Measurements from ENCODE around the gene GOSR2.
"Not testable (repeated sequence)": the region's sequence is repeated elsewhere in the genome, so short reads cannot be mapped to it uniquely, and the experiment has no call there.

Gene GOSR2

DNA sequence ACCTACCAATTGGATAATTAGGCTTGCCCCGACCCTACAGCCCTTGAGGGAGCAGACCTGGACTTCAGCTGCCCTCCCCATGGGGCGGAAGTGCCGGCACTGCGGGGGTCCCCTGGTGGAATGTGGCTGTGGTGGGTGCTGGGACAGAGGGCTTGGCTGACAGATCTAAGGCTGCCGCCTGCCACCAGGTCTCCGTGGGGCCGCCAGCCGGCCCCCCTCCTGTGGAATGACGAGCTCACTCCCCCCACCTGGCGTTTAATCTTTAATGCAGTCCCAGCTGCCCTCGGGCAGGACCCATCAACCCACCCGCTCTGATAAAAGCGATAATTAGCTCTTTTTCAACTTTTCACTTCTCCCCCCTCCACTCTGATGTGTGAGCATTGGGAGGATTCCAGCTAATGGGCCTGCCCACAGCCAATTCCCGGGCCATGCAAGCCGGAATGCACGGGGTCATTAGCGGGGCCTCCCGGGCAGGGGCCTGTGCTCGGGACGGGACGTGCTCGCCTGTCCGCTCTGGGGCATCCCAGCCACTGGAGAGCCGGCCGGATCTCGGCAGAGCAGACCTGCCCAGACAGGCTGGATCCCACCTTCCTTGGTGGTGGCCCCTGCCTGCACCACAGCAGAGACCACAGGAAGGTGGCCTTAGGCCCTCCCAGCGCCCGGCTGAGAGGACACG is 28.3 kb upstream of the GOSR2 start:
- no peak for DNase-seq

DNA sequence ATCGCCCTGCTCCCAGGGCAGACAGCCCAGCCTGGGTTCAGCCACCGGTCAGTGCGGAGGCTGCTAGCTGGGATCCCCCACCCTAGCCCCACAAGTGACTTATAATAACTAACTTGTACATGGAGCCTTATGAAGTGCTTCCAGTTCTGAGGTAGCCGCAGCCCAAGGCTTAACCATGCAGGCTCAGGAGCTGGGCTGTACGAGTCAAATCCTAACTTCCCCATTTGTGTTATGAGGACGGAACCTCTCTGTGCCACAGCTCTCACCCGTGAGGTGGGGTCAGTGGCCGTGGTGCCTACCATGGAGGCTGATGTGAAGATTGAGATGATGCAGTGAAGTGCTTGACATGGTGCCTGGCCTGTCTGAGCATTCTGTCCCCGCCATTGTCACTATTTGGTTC is 27.8 kb upstream of the GOSR2 start:
- DNase-seq, result no peak

GRCh38 chr17:46896991-46897390 is 26.0 kb upstream of the GOSR2 start:
- no peak for DNase-seq

GRCh38 chr17:46898364-46898763 is 24.6 kb upstream of the GOSR2 start:
- DNase-seq, result no peak

DNA sequence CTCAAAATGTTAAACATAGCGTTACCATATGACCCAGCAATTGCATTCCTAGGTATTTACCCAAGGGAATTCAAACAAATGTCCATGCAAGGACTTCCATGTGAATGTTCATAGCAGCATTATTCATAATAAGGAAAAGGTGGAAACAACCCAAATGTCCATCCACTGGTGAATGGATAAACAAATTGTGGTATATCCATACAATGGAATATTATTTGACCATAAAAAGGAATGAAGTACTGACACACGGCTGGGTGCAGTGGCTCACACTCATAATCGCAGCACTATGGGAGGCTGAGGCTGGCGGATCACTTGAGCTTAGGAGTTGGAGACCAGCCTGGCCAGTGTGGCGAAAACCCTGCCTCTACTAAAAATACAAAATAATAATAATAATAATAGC is 24.1 kb upstream of the GOSR2 start:
- no peak for DNase-seq

- DNase-seq, result no peak
Measured at GRCh38 chr17:46901291-46901690, 21.7 kb upstream of the GOSR2 start.

DNA sequence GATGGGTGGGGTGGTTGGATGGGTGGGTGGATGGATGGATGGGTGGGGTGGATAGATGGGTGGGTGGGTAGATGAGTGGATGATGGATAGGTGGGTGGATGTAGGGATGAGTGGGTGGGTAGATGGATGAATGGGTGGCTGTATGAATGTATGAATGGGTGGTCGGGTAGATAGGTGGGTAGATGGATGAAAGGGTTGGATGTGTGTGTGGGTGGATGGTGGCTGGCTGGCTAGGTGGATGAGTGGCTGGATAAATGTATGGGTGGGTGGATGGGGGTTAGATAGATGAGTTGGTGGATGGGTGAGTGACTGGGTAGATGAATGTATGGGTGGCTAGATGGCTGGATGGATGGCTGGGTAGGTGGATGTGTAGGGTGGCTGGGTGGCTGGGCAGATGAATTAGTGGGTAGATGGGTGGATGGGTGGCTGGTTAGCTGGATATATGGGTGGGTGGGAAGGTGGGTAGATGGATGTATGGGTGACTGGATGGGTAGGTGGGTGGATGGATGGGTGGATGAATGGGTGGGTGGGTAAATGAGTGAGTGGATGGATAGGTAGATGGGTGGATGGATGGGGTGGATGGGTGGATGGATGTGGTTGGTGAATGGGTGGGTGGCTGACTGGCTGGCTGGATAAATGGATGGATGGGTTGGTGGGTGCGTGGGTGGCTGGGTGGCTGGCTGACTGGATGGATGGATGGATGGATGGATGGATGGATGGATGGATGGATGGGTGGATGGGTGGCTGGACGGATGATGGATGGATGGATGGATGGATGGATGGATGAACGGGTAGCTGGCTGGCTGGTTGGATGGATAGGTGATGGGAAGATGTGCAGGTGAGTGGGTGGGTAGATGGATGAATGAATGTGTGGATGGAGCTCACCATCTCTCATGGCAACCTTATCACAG is 18.9 kb upstream of the GOSR2 start:
- no peak for DNase-seq

DNA sequence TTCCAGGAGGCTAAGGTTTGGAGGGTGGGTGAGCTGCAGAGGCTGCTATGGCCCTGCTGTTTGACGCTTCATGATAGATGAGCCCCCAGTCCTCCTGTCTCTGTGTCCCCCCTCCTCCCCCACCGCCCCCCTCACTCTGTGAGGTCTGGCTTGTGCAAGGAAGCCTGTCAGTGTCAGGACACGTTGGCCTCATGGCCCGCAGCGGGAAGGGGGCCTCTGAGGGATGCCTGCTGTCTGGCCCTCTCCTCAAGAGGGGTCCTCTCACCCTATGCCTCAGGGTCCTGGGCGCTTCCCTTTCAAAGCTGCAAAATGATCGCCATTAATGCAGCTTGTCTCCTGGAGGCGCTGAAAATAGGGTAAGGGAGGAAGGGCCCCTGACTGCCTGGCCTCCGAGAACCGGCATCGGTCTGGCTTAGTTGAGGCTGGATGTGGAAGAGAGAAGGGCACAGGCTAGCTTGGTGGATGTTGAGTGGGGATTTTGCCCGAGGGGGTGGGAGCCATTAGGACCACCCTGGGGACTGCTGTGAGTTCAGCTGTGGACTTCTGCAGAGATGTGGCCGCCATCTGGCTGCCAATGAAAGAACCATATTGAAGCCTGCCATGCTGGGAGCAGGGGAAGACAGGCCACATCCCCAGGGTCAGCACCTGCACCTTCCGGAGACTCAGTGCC is 14.8 kb upstream of the GOSR2 start:
- DNase-seq, result no peak

- no peak for DNase-seq
Measured at GRCh38 chr17:46910179-46910927, 12.6 kb upstream of the GOSR2 start.

DNA sequence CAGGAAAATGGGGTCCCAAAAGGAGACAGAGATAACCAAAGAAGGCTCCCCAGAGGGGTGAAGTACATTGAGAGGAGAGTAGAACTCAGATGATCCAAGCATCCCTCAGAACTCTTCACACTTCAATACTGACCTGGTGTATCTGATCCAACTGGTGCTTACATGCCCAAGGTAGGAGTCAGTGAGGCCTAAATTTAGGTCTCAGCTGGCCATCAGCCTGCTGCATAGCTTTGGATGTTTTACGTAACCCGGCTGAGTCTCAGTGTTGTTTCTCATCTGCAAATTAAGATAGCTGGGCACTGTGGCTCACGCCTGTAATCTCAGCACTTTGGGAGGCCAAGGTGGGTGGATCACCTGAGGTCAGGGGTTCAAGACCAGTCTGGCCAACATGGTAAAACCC is 11.6 kb upstream of the GOSR2 start:
- no peak for DNase-seq

DNA sequence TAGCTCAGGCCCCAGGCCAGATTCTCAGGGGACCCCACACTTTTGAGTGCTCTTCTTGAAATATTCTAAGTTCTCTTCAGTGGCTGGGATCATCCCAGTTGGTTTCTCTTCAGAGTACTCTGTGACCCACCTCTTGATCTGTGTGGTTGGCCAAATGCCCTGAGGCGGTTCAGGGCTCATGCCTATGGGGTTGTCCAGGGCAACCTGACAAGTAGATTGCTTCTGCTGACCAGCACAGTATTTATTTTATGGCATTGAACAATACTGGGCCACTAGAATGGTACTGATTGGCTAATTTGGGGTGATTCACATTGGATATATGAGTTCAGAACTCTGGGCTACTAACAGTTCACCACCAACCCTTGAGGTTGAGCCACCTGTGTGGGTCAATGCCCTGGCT is 7.4 kb upstream of the GOSR2 start:
- no peak for DNase-seq

DNA sequence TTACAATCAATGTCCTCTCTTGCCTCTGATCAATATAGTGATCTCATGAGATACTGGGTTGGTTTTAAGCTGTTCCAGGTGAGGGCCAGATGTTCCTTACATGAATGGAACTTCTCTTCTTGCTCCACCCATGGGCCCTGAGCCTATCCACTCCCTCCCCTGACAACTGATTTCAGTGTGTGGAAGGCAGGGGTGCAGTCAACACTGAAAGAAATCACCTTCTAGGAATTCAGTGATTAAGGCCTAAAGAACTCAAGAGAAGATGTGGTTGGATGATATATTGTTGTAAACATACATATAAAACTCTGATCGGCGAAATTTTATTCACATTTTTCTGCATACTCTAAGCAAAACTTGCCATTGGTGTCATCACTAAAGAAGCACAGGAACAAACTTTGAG is 6.7 kb upstream of the GOSR2 start:
- no peak for DNase-seq

- DNase-seq, result no peak
Measured at GRCh38 chr17:46916623-46917022, 6.3 kb upstream of the GOSR2 start.

- no peak for DNase-seq
Measured at GRCh38 chr17:46917041-46917440, 5.9 kb upstream of the GOSR2 start.

DNA sequence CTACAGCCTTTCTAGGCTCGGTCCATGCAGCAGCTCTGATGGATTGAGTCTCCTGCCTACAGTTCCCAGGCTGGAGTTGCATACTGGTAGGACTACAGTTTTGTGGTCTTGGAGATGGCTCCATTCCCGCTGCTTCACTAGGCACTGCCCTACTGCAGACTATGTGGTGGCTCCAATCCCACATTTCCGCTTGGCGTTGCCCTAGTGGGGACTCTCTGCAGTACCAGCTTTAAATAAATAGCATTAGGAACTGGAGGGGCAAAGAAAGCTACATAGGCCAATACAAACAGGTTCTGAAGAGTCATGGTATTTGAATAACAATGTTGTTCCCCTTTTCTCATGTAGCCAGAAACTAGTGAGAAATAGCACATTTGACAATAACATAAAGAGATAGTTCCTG is 5.4 kb upstream of the GOSR2 start:
- no peak for DNase-seq

DNA sequence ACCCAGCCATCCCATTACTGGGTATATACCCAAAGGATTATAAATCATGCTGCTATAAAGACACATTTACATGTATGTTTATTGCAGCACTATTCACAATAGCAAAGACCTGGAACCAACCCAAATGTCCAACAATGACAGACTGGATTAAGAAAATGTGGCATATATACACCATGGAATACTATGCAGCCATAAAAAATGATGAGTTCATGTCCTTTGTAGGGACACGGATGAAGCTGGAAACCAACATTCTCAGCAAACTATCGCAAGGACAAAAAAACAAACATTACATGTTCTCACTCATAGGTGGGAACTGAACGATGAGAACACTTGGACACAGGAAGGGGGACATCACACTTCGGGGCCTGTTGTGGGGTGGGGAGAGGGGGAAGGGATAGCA is 998 bp upstream of the GOSR2 start:
- DNase-seq, result not testable (repeated sequence)

DNA sequence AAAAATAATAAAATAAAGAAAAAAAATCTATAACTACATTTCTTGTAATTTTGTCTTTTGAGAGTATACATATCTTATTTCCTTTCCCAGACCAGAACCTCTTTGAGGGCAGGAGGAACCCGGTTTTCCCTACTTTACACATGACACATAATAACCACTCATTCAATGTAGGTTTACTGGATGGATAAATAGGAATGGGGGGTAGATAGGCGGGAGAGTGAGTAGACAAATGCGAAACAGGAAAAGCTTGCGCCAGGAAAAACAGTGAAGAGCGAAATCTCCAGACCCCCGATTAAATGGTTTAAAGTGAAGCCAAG is 515 bp upstream of the GOSR2 start:
- no peak for DNase-seq

DNA sequence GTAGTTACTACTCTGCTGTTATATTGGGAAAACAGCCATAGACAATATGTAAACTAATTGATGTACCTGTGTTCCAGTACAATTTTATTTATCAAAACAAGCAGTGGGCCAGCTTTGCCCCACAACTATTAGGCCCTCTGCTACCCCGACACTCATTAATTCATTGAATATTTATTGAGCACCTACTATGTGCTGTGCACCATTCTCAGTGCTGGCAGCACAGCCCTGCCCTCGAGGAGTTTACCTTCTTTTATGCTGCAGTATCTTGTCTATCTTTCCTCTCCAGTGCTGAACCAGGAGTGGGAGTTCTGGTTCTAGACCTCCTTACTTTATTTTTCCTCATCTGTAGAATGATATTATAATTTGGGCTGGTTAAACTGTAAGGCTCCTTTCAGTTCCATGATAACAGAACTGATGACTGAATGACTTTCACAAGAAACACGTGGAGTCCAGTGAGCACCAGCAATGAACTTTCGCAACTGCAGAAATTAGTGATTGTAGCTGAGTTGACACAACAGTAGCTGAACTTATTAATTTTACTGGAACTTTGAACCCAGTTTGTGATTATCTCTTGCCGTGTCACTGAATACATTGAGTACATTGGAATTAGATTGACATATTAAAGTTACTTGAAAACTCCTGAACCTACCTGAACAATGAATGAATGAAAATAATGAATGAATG is 2.4 kb downstream of the GOSR2 start:
- no peak for DNase-seq

- DNase-seq, result no peak
Measured at GRCh38 chr17:46928467-46929261, 5.7 kb downstream of the GOSR2 start.

- no peak for DNase-seq
Measured at GRCh38 chr17:46929413-46929812, 6.5 kb downstream of the GOSR2 start.

GRCh38 chr17:46930051-46930450 is 7.1 kb downstream of the GOSR2 start:
- DNase-seq, result no peak

- no peak for DNase-seq
Measured at GRCh38 chr17:46931596-46931995, 8.6 kb downstream of the GOSR2 start.
